ENCODE results near the gene ADGRA1.

GRCh38 chr10:133158756-133159610 is 71.3 kb downstream of the ADGRA1 start:
- TF ChIP-seq POLR2A (IDR thresholded peaks at IDR 0.05) = no peak
- TF ChIP-seq, protein P1, sequence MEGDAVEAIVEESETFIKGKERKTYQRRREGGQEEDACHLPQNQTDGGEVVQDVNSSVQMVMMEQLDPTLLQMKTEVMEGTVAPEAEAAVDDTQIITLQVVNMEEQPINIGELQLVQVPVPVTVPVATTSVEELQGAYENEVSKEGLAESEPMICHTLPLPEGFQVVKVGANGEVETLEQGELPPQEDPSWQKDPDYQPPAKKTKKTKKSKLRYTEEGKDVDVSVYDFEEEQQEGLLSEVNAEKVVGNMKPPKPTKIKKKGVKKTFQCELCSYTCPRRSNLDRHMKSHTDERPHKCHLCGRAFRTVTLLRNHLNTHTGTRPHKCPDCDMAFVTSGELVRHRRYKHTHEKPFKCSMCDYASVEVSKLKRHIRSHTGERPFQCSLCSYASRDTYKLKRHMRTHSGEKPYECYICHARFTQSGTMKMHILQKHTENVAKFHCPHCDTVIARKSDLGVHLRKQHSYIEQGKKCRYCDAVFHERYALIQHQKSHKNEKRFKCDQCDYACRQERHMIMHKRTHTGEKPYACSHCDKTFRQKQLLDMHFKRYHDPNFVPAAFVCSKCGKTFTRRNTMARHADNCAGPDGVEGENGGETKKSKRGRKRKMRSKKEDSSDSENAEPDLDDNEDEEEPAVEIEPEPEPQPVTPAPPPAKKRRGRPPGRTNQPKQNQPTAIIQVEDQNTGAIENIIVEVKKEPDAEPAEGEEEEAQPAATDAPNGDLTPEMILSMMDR (IDR thresholded peaks at IDR 0.05) = no peak
